Natural killer cell (primary cell): ENCODE measurements around the gene HS6ST3. TPM values are rescaled to one million over a fixed set of nuclear protein-coding genes. Genes with fewer than 3 reads are reported as not detected.

Source experiments
- ATAC-seq, 3 donors: fragments of 150-1000 bp in 2 of 3; fragments of 200-7000 bp in 1 of 3; cut with Tn5 transposase; 1 replicate in 1 of 3; 2 replicates in 2 of 3; pipeline ENCODE4 v1.10.0; 2021; ENCODE audit warnings: mild to moderate bottlenecking in 2 of 3, moderate library complexity in 2 of 3
- DNase-seq, 2 donors: peaks; one replicate each; pipeline versions ENCODE4 v3.0.0 to v3.0.0-alpha.2; 2013 to 2021; ENCODE audit warnings: mixed read lengths in 1 of 2
- H3K27ac ChIP-seq: one replicate; pipeline ENCODE4 v1.5.1; 2013; ENCODE audit warnings: mild to moderate bottlenecking, low read length
- H3K27me3 ChIP-seq: one replicate; pipeline ENCODE4 v1.6.1; 2013; ENCODE audit warnings: low read length; ENCODE audit not compliant: control insufficient read depth, insufficient read depth
- H3K36me3 ChIP-seq: one replicate; pipeline ENCODE4 v1.6.1; 2013; ENCODE audit warnings: low read length; ENCODE audit not compliant: control insufficient read depth, insufficient read depth
- H3K4me1 ChIP-seq: one replicate; pipeline ENCODE4 v1.6.1; 2013; ENCODE audit warnings: low read length; ENCODE audit not compliant: control insufficient read depth, insufficient read depth
- H3K4me3 ChIP-seq: one replicate; pipeline ENCODE4 v1.5.1; 2013; ENCODE audit warnings: low read length
- H3K9me3 ChIP-seq: one replicate; pipeline ENCODE4 v1.6.1; 2013; ENCODE audit warnings: low read length; ENCODE audit not compliant: control insufficient read depth, insufficient read depth
- H3K27ac Mint-ChIP-seq, 2 donors: one replicate each; pipeline ENCODE4 v1.8.0; 2022; ENCODE audit warnings: mild to moderate bottlenecking in 2 of 2, mixed read lengths in 2 of 2, moderate library complexity in 1 of 2
- H3K27me3 Mint-ChIP-seq, 2 donors: one replicate each; pipeline ENCODE4 v1.8.0; 2022; ENCODE audit warnings: low read depth in 2 of 2, mixed read lengths in 2 of 2
- H3K36me3 Mint-ChIP-seq: one replicate; pipeline ENCODE4 v1.8.0; 2022; ENCODE audit warnings: mixed read lengths
- H3K4me1 Mint-ChIP-seq, 2 donors: one replicate each; pipeline ENCODE4 v1.8.0; 2022; ENCODE audit warnings: mixed read lengths in 2 of 2
- H3K4me3 Mint-ChIP-seq: one replicate; pipeline ENCODE4 v1.8.0; 2022; ENCODE audit warnings: mild to moderate bottlenecking, moderate library complexity, mixed read lengths
- H3K9me3 Mint-ChIP-seq, 2 donors: one replicate each; pipeline ENCODE4 v1.8.0; 2022; ENCODE audit warnings: mixed read lengths in 2 of 2
- CTCF ChIP-seq: fragments of 200-600 bp; IDR thresholded peaks from one replicate; pipeline ENCODE4 v1.8.0; 2022; ENCODE audit warnings: antibody characterized with exemption
- WGBS: methylation state at CpG from one replicate; pipeline ENCODE4 v1.1.7; 2013; ENCODE audit warnings: missing lambda C conversion rate; ENCODE audit not compliant: insufficient coverage; 5-methylcytosine and 5-hydroxymethylcytosine counted together
- intact Hi-C: fragments of 100-400 bp; cut with micrococcal nuclease; formaldehyde crosslinking; loops from one replicate; pipeline ENCODE4 v1.14.2; 2022
- total RNA-seq, 4 donors: library from RNA; stranded (reverse); fragments of 120-200 nt in 1 of 4; gene quantifications; one replicate each; pipeline versions ENCODE4 v1.2.3 to v1.2.4, GENCODE V29; 2013 to 2022

HS6ST3 gene
- total RNA-seq, 3 donors from 2014 or later (not counting 1 experiment from before 2014, with no cell fraction given): not detected

DNA sequence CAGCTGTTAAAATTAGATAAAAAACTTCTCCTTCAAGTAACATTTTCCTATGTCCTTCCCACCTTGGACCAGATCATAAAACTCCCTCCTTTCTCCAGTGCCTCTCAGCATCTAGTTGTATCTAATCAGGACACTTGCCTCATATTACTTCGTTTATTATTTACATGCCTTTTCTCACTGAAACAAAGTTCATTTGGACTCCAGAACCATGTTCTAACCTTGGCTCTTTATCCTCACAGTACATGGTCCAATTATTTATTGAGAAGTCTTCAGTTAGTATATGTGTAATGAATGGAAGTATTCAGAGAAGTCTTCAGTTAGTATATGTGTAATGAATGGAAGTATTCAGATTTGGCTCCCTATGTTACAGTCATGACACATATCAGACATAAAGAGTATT is 561.7 kb downstream of the HS6ST3 start:
- Mint-ChIP-seq H3K9me3 (peaks cover 7 to 11% of the 10 kb centered on the region in 2 donors), H3K36me3 (no peaks in the 10 kb centered on the region), H3K4me3 (no peak overlapping the region), H3K4me1 (no peaks in the 10 kb centered on the region), H3K27ac (no peak overlapping the region), H3K27me3 (no peaks in the 10 kb centered on the region)
- Histone ChIP-seq H3K27me3 (no peaks in the 10 kb centered on the region), H3K9me3 (no peaks in the 10 kb centered on the region), H3K36me3 (no peaks in the 10 kb centered on the region), H3K4me1 (no peaks in the 10 kb centered on the region), H3K27ac (no peak overlapping the region), H3K4me3 (no peak overlapping the region)
- no peak for DNase-seq
- TF ChIP-seq CTCF: no peak
- ATAC-seq: no peak
- intact Hi-C loops: no loop called here
- 100% methylated on average over 1 of the region's 1 CpG for WGBS

- TF ChIP-seq CTCF: no peak
- H3K4me1 ChIP-seq: no peaks in the 10 kb centered on the region
- H3K36me3 ChIP-seq: no peaks in the 10 kb centered on the region
- H3K27ac Mint-ChIP-seq: no peak overlapping the region
- H3K4me3 ChIP-seq: no peak overlapping the region
- H3K27ac ChIP-seq: no peak overlapping the region
- intact Hi-C loops: no loop called here
- no peak for DNase-seq
- no peaks in the 10 kb centered on the region for H3K27me3 Mint-ChIP-seq
- peaks cover 11 to 13% of the 10 kb centered on the region in 2 donors for H3K9me3 Mint-ChIP-seq
- H3K36me3 Mint-ChIP-seq: no peaks in the 10 kb centered on the region
- no peaks in the 10 kb centered on the region for H3K9me3 ChIP-seq
- H3K4me1 Mint-ChIP-seq: no peaks in the 10 kb centered on the region
- ATAC-seq: no peak
- no peaks in the 10 kb centered on the region for H3K27me3 ChIP-seq
- no peak overlapping the region for H3K4me3 Mint-ChIP-seq
These were observed 562.6 kb downstream of the HS6ST3 start for GRCh38 chr13:96652506-96652905.

- WGBS: 96% methylated on average over 2 of the region's 2 CpGs
- intact Hi-C loops: no loop called here
- no peaks in the 10 kb centered on the region for H3K27me3 Mint-ChIP-seq
- no peak overlapping the region for H3K4me3 ChIP-seq
- no peak overlapping the region for H3K27ac ChIP-seq
- H3K27me3 ChIP-seq: no peaks in the 10 kb centered on the region
- H3K4me1 Mint-ChIP-seq: no peaks in the 10 kb centered on the region
- ATAC-seq (no peak), DNase-seq (no peak)
- no peaks in the 10 kb centered on the region for H3K4me1 ChIP-seq
- no peak for TF ChIP-seq CTCF
- H3K36me3 Mint-ChIP-seq: no peaks in the 10 kb centered on the region
- H3K9me3 ChIP-seq: peaks cover 5% of the 10 kb centered on the region
- H3K36me3 ChIP-seq: no peaks in the 10 kb centered on the region
- no peak overlapping the region for H3K27ac Mint-ChIP-seq
- H3K4me3 Mint-ChIP-seq: no peak overlapping the region
- H3K9me3 Mint-ChIP-seq: peaks cover 14 to 16% of the 10 kb centered on the region in 2 donors
These were observed 571.7 kb downstream of the HS6ST3 start for GRCh38 chr13:96661612-96662011.

DNA sequence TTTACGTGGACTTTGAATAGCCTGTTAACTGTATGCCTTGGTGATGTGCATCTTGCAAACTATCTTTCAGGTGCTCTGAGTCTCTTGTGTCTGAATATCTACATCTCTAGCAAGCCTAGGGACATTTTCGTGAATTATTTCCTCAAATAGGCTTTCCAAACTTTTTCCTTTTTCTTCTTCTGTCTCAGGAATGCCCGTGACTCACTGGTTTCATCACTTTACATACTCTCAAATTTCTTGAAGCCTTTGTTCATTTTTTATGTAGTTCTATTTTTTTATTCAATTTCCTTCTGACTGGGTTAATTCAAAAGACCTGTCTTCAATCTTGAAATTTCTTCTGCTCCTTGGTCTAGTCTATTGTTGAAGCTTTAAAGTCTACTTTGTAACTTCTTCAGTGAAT is 572.1 kb downstream of the HS6ST3 start:
- H3K9me3 Mint-ChIP-seq: peaks cover 14 to 16% of the 10 kb centered on the region in 2 donors
- no peak overlapping the region for H3K4me3 Mint-ChIP-seq
- H3K27me3 Mint-ChIP-seq: no peaks in the 10 kb centered on the region
- TF ChIP-seq CTCF: no peak
- 76% methylated on average over 3 of the region's 3 CpGs for WGBS
- Histone ChIP-seq H3K27ac (no peak overlapping the region), H3K27me3 (no peaks in the 10 kb centered on the region), H3K4me1 (no peaks in the 10 kb centered on the region), H3K9me3 (peaks cover 5% of the 10 kb centered on the region), H3K4me3 (no peak overlapping the region), H3K36me3 (no peaks in the 10 kb centered on the region)
- H3K27ac Mint-ChIP-seq: no peak overlapping the region
- no peaks in the 10 kb centered on the region for H3K36me3 Mint-ChIP-seq
- intact Hi-C loops: no loop called here
- no peak for ATAC-seq
- H3K4me1 Mint-ChIP-seq: no peaks in the 10 kb centered on the region
- DNase-seq: no peak
